HFF-Myc (cell line): Measurements from ENCODE around the gene TENT4A.

Experiments used
- DNase-seq: peaks from one replicate; pipeline ENCODE4 v3.0.0-alpha.2; 2011; ENCODE audit warnings: low read depth; ENCODE audit errors: extremely low read depth
- H3K4me3 ChIP-seq: replicated peaks from 2 replicates; pipeline ENCODE4 v1.5.1; 2011; ENCODE audit warnings: low read depth, mild to moderate bottlenecking, control low read depth, low read length
- CTCF ChIP-seq: IDR thresholded peaks from 2 replicates; pipeline ENCODE4 v1.5.1; 2012; ENCODE audit warnings: mild to moderate bottlenecking, low read depth, low read length, control low read depth; ENCODE audit errors: missing control alignments

TENT4A gene

GRCh38 chr5:6715758-6716628 is 2.8 kb downstream of the TENT4A start:
- no peak for DNase-seq
- no peak for TF ChIP-seq CTCF
- peak overlapping the region; percentile 77 for H3K4me3 ChIP-seq

DNA sequence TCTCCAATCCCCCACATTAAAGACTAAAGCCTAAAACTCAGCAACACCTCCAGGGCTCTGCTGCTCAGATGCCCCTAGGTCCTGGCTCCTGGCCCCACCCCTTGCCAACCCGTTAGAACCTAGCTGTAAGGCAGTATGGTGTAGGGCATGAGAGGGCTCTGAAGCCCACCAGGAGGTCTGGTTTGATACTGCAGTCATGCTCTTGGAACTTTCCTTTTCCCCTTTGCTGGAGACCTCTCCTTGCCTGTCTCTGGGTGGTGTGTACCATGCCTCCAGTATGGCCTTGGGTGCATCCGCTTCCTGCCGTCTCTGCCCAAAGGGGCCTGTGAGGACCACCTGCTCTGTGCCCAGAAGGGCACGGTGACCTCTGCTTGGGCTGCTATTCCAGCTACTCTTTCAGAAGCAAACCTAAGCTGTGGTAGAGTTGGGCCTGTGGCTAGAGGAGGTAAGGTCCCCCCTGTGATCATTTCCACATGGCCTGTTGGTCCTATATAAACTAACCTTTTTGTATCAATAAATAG is 3.5 kb downstream of the TENT4A start:
- peak overlapping the region; percentile 77 for H3K4me3 ChIP-seq
- DNase-seq = no peak
- no peak for TF ChIP-seq CTCF

DNA sequence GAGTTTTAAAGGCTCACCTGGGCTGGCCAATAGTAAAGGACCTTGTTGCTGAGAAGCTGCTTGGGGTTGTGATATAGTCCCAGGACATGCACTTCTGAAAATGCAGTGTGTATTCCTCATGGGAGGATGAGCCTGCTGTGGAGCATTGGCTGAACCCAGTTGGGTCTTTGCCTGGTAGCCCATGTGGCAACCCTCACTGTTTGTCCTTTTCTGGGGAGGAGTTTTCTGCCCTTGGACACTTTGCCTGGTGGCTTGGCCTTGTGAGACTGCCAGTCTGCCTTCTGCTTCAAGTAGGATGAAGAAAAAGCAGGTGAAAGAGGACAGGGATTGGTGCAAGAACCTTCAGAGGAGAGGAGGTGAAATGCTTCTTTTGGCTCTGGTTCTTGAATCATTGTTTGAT is 4.0 kb downstream of the TENT4A start:
- no peak for DNase-seq
- TF ChIP-seq CTCF = no peak
- H3K4me3 ChIP-seq = peak overlapping the region; percentile 77

GRCh38 chr5:6717687-6718086 is 4.5 kb downstream of the TENT4A start:
- DNase-seq = no peak
- H3K4me3 ChIP-seq = no peak overlapping the region
- TF ChIP-seq CTCF = no peak

DNA sequence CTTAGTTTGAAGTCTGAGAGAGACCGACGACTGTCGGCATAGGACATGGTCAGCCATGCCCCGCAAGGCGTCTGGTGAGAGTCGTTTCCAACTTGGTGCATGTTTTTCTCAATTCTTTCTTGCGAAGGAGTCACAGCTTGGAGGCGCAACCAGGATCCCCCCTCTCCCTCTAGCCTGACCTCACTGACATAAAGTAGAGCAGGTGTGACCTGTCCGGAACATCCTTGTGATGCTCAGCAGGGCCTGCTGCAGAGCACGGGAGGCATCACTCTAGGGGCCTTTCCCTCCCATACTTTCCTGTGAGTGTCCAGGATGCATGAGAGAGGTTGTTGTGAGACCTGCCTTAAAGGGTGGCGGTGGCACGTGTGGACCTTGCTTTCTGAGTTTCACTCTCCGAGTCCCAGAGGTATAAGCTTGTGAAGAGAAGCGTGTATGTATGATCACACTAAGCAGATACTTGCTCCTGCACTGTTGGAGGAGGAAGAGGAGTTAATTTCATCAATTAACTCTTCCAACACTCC is 5.0 kb downstream of the TENT4A start:
- no peak for DNase-seq
- TF ChIP-seq CTCF = no peak
- no peak overlapping the region for H3K4me3 ChIP-seq

GRCh38 chr5:6718718-6719117 is 5.5 kb downstream of the TENT4A start:
- DNase-seq = no peak
- no peak overlapping the region for H3K4me3 ChIP-seq
- no peak for TF ChIP-seq CTCF
